GM18907 (cell line): ENCODE results near the gene KRTAP19-7.

Source experiments
- ATAC-seq: cut with Tn5 transposase; IDR thresholded peaks from one replicate; pipeline ENCODE4 v1.9.1; 2021; ENCODE audit warnings: mild to moderate bottlenecking, moderate library complexity; ENCODE audit not compliant: unreplicated experiment

KRTAP19-7 gene

GRCh38 chr21:30561264-30561895 lies at the start of gene KRTAP19-7:
KRTAP19-7 (minus strand) TSS chr21:30561314; CDS start chr21:30561289, 25 bp downstream.
- ATAC-seq, result no peak

GRCh38 chr21:30605968-30606367 lies 44.9 kb upstream of the KRTAP19-7 start:
- ATAC-seq, result no peak

GRCh38 chr21:30600787-30601186 lies 39.7 kb upstream of the KRTAP19-7 start, which contains the start of gene KRTAP22-1:
KRTAP22-1 (plus strand) TSS chr21:30601087.
- ATAC-seq, result no peak

- no peak for ATAC-seq
These were observed 37.7 kb upstream of the KRTAP19-7 start, which contains the start of gene KRTAP6-2 for GRCh38 chr21:30598802-30599201. KRTAP6-2 (minus strand) TSS chr21:30598902; CDS start chr21:30598874, 28 bp downstream.

- ATAC-seq, result no peak
These were observed 31.0 kb upstream of the KRTAP19-7 start, which contains the start of gene KRTAP6-3 for GRCh38 chr21:30592140-30592539. KRTAP6-3 (plus strand) TSS chr21:30592440; CDS start chr21:30592446, 6 bp downstream.

- ATAC-seq, result no peak
These were observed 29.2 kb upstream of the KRTAP19-7 start, which contains the start of gene KRTAP22-2 for GRCh38 chr21:30590297-30590696. KRTAP22-2 (minus strand) TSS chr21:30590397.

GRCh38 chr21:30582870-30583269 lies 21.8 kb upstream of the KRTAP19-7 start:
- no peak for ATAC-seq

- ATAC-seq, result no peak
These were observed 19.0 kb upstream of the KRTAP19-7 start for GRCh38 chr21:30580132-30580531.

- ATAC-seq, result no peak
These were observed 18.2 kb upstream of the KRTAP19-7 start for GRCh38 chr21:30579346-30579745.

GRCh38 chr21:30577766-30578165 lies 16.7 kb upstream of the KRTAP19-7 start:
- ATAC-seq, result no peak

GRCh38 chr21:30567617-30568016 lies 6.5 kb upstream of the KRTAP19-7 start:
- no peak for ATAC-seq

- ATAC-seq, result no peak
These were observed 2.5 kb upstream of the KRTAP19-7 start for GRCh38 chr21:30563630-30564029.

GRCh38 chr21:30563072-30563471 lies 2.0 kb upstream of the KRTAP19-7 start:
- ATAC-seq, result no peak

GRCh38 chr21:30561957-30562356 lies 843 bp upstream of the KRTAP19-7 start:
- ATAC-seq, result no peak

GRCh38 chr21:30555095-30555494 lies 6.0 kb downstream of the KRTAP19-7 start:
- ATAC-seq, result no peak

- ATAC-seq, result no peak
These were observed 8.3 kb downstream of the KRTAP19-7 start for GRCh38 chr21:30552782-30553181.

- no peak for ATAC-seq
These were observed 19.4 kb downstream of the KRTAP19-7 start, which contains the start of gene KRTAP19-6 for GRCh38 chr21:30541764-30542163. KRTAP19-6 (minus strand) TSS chr21:30541864; CDS start chr21:30541833, 31 bp downstream.

GRCh38 chr21:30518876-30519275 lies 42.2 kb downstream of the KRTAP19-7 start:
- ATAC-seq, result no peak

GRCh38 chr21:30515681-30516080 lies 45.4 kb downstream of the KRTAP19-7 start:
- ATAC-seq, result no peak
